H9 (cell line): ENCODE results near the gene TIFAB. TPM values are rescaled to one million over a fixed set of nuclear protein-coding genes. Genes with fewer than 3 reads are reported as not detected.

Source experiments
- DNase-seq: peaks from one replicate; pipeline ENCODE4 v3.0.0-alpha.2; 2017
- H2AFZ ChIP-seq: one replicate; pipeline ENCODE4 v1.6.1; 2013; ENCODE audit warnings: mild to moderate bottlenecking, low read length, control low read depth, moderate library complexity
- H2AK5ac ChIP-seq: 2 replicates; pipeline ENCODE4 v1.6.1; 2013; ENCODE audit warnings: low read length, control low read depth, mixed read lengths; ENCODE audit not compliant: insufficient read length
- H2BK120ac ChIP-seq: one replicate; pipeline ENCODE4 v1.6.1; 2013; ENCODE audit warnings: low read depth, mild to moderate bottlenecking, low read length, control low read depth, inconsistent platforms; ENCODE audit not compliant: poor library complexity, severe bottlenecking
- H2BK12ac ChIP-seq: 2 replicates; pipeline ENCODE4 v1.6.1; 2013; ENCODE audit warnings: low read length, control low read depth, mixed read lengths, low read depth; ENCODE audit not compliant: insufficient read length
- H2BK15ac ChIP-seq: 2 replicates; pipeline ENCODE4 v1.6.1; 2013; ENCODE audit warnings: low read depth, low read length, control low read depth
- H2BK20ac ChIP-seq: one replicate; pipeline ENCODE4 v1.6.1; 2013; ENCODE audit warnings: low read depth, mild to moderate bottlenecking, low read length, control low read depth, inconsistent platforms; ENCODE audit not compliant: poor library complexity, severe bottlenecking
- H2BK5ac ChIP-seq: 2 replicates; pipeline ENCODE4 v1.6.1; 2013; ENCODE audit warnings: low read length, control low read depth, mixed read lengths; ENCODE audit not compliant: insufficient read length
- H3K14ac ChIP-seq: 2 replicates; pipeline ENCODE4 v1.6.1; 2013; ENCODE audit warnings: low read length, control low read depth; ENCODE audit not compliant: insufficient read depth
- H3K18ac ChIP-seq: 2 replicates; pipeline ENCODE4 v1.6.1; 2013; ENCODE audit warnings: low read depth, mild to moderate bottlenecking, mixed read lengths, low read length, control low read depth; ENCODE audit not compliant: insufficient read length
- H3K23ac ChIP-seq: 2 replicates; pipeline ENCODE4 v1.6.1; 2013; ENCODE audit warnings: low read length, control low read depth, mixed read lengths, low read depth; ENCODE audit not compliant: insufficient read length
- H3K23me2 ChIP-seq: 2 replicates; pipeline ENCODE4 v1.6.1; 2013; ENCODE audit warnings: low read depth, mild to moderate bottlenecking, mixed read lengths, low read length, control low read depth; ENCODE audit not compliant: insufficient read length, poor library complexity, severe bottlenecking
- H3K27ac ChIP-seq: 2 replicates; pipeline ENCODE4 v1.5.1; 2013; ENCODE audit warnings: low read length, control low read depth, mixed read lengths, low read depth; ENCODE audit not compliant: insufficient read length
- H3K27me3 ChIP-seq: 2 replicates; pipeline ENCODE4 v1.6.1; 2013; ENCODE audit warnings: low read length, control low read depth, inconsistent platforms; ENCODE audit not compliant: insufficient read depth
- H3K4ac ChIP-seq: 2 replicates; pipeline ENCODE4 v1.6.1; 2013; ENCODE audit warnings: low read depth, mild to moderate bottlenecking, control low read depth, inconsistent platforms, low read length, moderate library complexity
- H3K4me1 ChIP-seq: 2 replicates; pipeline ENCODE4 v1.6.1; 2013; ENCODE audit warnings: low read length, control low read depth, inconsistent platforms; ENCODE audit not compliant: insufficient read depth
- H3K4me2 ChIP-seq: 2 replicates; pipeline ENCODE4 v1.6.1; 2013; ENCODE audit warnings: low read length, control low read depth, mixed read lengths; ENCODE audit not compliant: insufficient read length, insufficient read depth
- H3K56ac ChIP-seq: 2 replicates; pipeline ENCODE4 v1.6.1; 2013; ENCODE audit warnings: low read depth, mild to moderate bottlenecking, mixed read lengths, low read length, control low read depth; ENCODE audit not compliant: insufficient read length
- H3K79me1 ChIP-seq: 2 replicates; pipeline ENCODE4 v1.6.1; 2013; ENCODE audit warnings: low read depth, mild to moderate bottlenecking, moderate library complexity, low read length, control low read depth, inconsistent platforms; ENCODE audit not compliant: insufficient read depth, poor library complexity, severe bottlenecking
- H3K79me2 ChIP-seq: 2 replicates; pipeline ENCODE4 v1.6.1; 2013; ENCODE audit warnings: low read length, control low read depth, inconsistent platforms; ENCODE audit not compliant: insufficient read depth
- H3K9ac ChIP-seq: 2 replicates; pipeline ENCODE4 v1.6.1; 2013; ENCODE audit warnings: low read length, control low read depth, mixed read lengths; ENCODE audit not compliant: insufficient read length; ENCODE audit errors: extremely low read depth
- H3K9me3 ChIP-seq: one replicate; pipeline ENCODE4 v1.6.1; 2013; ENCODE audit warnings: low read depth, low read length, inconsistent platforms; ENCODE audit not compliant: control insufficient read depth
- H3T11ph ChIP-seq: one replicate; pipeline ENCODE4 v1.6.1; 2013; ENCODE audit warnings: mild to moderate bottlenecking, low read length, control low read depth, inconsistent platforms
- H4K20me1 ChIP-seq: one replicate; pipeline ENCODE4 v1.6.1; 2013; ENCODE audit not compliant: control insufficient read depth, insufficient read length, insufficient read depth
- H4K5ac ChIP-seq: 2 replicates; pipeline ENCODE4 v1.6.1; 2013; ENCODE audit warnings: low read depth, mild to moderate bottlenecking, mixed read lengths, low read length, control low read depth; ENCODE audit not compliant: insufficient read length
- H4K8ac ChIP-seq: replicated peaks from 2 replicates; pipeline ENCODE4 v1.6.1; 2013; ENCODE audit warnings: low read length, control low read depth, mixed read lengths, low read depth; ENCODE audit not compliant: insufficient read length
- H4K91ac ChIP-seq: 2 replicates; pipeline ENCODE4 v1.6.1; 2013; ENCODE audit warnings: low read depth, mild to moderate bottlenecking, moderate library complexity, mixed read lengths, low read length, control low read depth; ENCODE audit not compliant: insufficient read length
- H3K27ac Mint-ChIP-seq, 3 experiments: 2 replicates in 2 of 3; 3 replicates in 1 of 3; pipeline ENCODE4 v1.8.0; 2020 to 2021; ENCODE audit warnings: mixed read lengths in 3 of 3, mild to moderate bottlenecking in 1 of 3, moderate library complexity in 1 of 3
- H3K27me3 Mint-ChIP-seq: 2 replicates; pipeline ENCODE4 v1.8.0; 2021; ENCODE audit warnings: low read depth, mild to moderate bottlenecking, moderate library complexity, mixed read lengths
- H3K36me3 Mint-ChIP-seq, 3 experiments: 2 replicates in 2 of 3; 3 replicates in 1 of 3; pipeline ENCODE4 v1.8.0; 2020 to 2021; ENCODE audit warnings: low read depth in 3 of 3, mixed read lengths in 3 of 3; ENCODE audit not compliant: insufficient read depth in 1 of 3
- H3K4me1 Mint-ChIP-seq, 2 experiments: 2 replicates each; pipeline ENCODE4 v1.8.0; 2020; ENCODE audit warnings: mixed read lengths in 2 of 2
- H3K4me3 Mint-ChIP-seq, 2 experiments: 2 replicates in 1 of 2; 3 replicates in 1 of 2; pipeline ENCODE4 v1.8.0; 2020 to 2021; ENCODE audit warnings: mild to moderate bottlenecking in 2 of 2, mixed read lengths in 2 of 2, moderate library complexity in 1 of 2
- H3K9me3 Mint-ChIP-seq, 2 experiments: 2 replicates in 1 of 2; 3 replicates in 1 of 2; pipeline ENCODE4 v1.8.0; 2020; ENCODE audit warnings: mild to moderate bottlenecking in 2 of 2, mixed read lengths in 2 of 2, moderate library complexity in 1 of 2
- CTCF ChIP-seq: fragments of 200-600 bp; sonication (generic); conservative IDR thresholded peaks from 3 replicates; pipeline ENCODE4 v1.8.0; 2021; ENCODE audit warnings: antibody characterized with exemption, mild to moderate bottlenecking
- WGBS: extraction: QIAGEN DNeasy Blood & Tissue Kit; methylation state at CpG from one replicate; pipeline ENCODE4 v1.1.7; 2013; ENCODE audit warnings: missing lambda C conversion rate, low lambda C conversion rate, mixed read lengths; ENCODE audit not compliant: insufficient read length; ENCODE audit errors: extremely low coverage; 5-methylcytosine and 5-hydroxymethylcytosine counted together
- total RNA-seq: library from RNA; stranded (reverse); gene quantifications from 2 replicates; pipeline ENCODE4 v1.2.1, GENCODE V29; 2021

The TIFAB gene
- total RNA-seq, 1 experiment from 2014 or later = not detected

DNA sequence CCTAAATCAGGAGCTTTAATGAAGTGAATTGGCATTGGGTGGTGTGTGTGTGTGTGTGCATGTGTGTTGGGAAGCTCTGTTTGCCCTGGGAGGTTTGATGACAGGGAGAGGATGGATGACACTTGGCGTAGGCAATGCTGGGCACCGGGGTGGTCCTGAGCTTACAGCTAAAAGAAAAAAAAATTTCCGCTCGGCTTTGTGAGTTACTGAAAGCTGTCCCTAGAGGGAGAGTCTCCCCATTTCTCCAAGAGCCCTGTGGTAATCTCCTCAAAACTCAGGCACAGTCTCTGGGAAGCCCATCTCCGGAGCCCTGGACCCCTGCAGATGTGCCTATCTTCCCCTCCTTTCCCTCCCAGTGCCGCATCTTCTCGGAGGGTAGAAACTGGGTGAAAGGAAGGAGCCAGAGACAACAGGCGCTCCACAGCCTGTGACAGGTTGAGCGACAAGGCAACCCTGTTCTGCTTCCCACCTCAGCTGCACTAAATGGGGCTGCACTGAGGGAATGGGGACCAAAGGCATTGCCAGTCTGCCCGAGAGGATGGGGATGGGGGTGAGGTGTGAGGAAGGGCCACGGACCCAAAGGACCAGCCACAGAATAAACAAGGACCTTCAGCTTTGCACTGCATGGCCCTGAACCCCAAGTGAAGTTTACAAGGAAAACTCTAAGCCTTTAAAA, 35.8 kb upstream of the TIFAB start:
- H2BK12ac ChIP-seq = no peak overlapping the region
- no CpG with 5 or more reads among the region's 11 CpGs for WGBS
- no peaks in the 10 kb centered on the region for H3K9me3 ChIP-seq
- no peak; the same call in 2 of the 3 replicates for TF ChIP-seq CTCF
- H3K18ac ChIP-seq = no peak overlapping the region
- peaks cover 2% of the 10 kb centered on the region; the same call in 1 of the 2 replicates for H3K4me1 ChIP-seq
- no peak overlapping the region for H2BK15ac ChIP-seq
- Mint-ChIP-seq H3K4me3 (peak overlapping the region in 1 of 2 experiments; percentile 84; a peak in 3 of 5 replicates), H3K36me3 (0 out of 7 replicates have a peak, but pooled peaks cover 0 to 2% (median 0%) of the 10 kb centered on the region in 3 experiments), H3K9me3 (peaks cover 2 to 3% of the 10 kb centered on the region in 2 experiments; a peak in 1 of 5 replicates), H3K27ac (no peak overlapping the region), H3K27me3 (no peaks in the 10 kb centered on the region), H3K4me1 (peaks cover 50 to 61% of the 10 kb centered on the region in 2 experiments)
- no peak overlapping the region for H3T11ph ChIP-seq
- no peaks in the 10 kb centered on the region for H4K20me1 ChIP-seq
- H3K79me1 ChIP-seq = no peaks in the 10 kb centered on the region
- peaks cover 78% of the 10 kb centered on the region for H3K27me3 ChIP-seq
- no peak overlapping the region for H2BK5ac ChIP-seq
- H2BK120ac ChIP-seq = no peak overlapping the region
- no peak overlapping the region for H3K4ac ChIP-seq
- no peak overlapping the region for H3K27ac ChIP-seq
- no peak overlapping the region for H2AK5ac ChIP-seq
- H3K14ac ChIP-seq = no peak overlapping the region
- no peak overlapping the region for H2BK20ac ChIP-seq
- H3K79me2 ChIP-seq = no peaks in the 10 kb centered on the region
- no peak overlapping the region for H3K4me2 ChIP-seq
- no peak overlapping the region for H3K9ac ChIP-seq
- no peak overlapping the region for H4K8ac ChIP-seq
- no peak overlapping the region for H3K56ac ChIP-seq
- no peak overlapping the region for H2AFZ ChIP-seq
- no peak for DNase-seq
- H3K23me2 ChIP-seq = peaks cover 24% of the 10 kb centered on the region
- H3K23ac ChIP-seq = no peak overlapping the region
- H4K5ac ChIP-seq = no peak overlapping the region
- no peak overlapping the region for H4K91ac ChIP-seq
